GM18873 (cell line): ENCODE measurements around the gene MAD1L1.

ENCODE experiments used
- ATAC-seq: cut with Tn5 transposase; IDR thresholded peaks from one replicate; pipeline ENCODE4 v1.9.1; 2021; ENCODE audit warnings: mild to moderate bottlenecking, moderate library complexity, moderate number of reproducible peaks; ENCODE audit not compliant: unreplicated experiment, low FRiP score

The MAD1L1 gene

GRCh38 chr7:2259480-2259879, 26.7 kb upstream of the MAD1L1 start:
- ATAC-seq = no peak

- no peak for ATAC-seq
Observed at GRCh38 chr7:2258661-2259365, 26.1 kb upstream of the MAD1L1 start.

- no peak for ATAC-seq
Observed at GRCh38 chr7:2257651-2258050, 24.9 kb upstream of the MAD1L1 start.

GRCh38 chr7:2257046-2257551, 24.4 kb upstream of the MAD1L1 start:
- no peak for ATAC-seq

GRCh38 chr7:2256306-2257045, 23.7 kb upstream of the MAD1L1 start:
- no peak for ATAC-seq

GRCh38 chr7:2255145-2256139, 22.7 kb upstream of the MAD1L1 start:
- no peak for ATAC-seq

- ATAC-seq = no peak
Observed at GRCh38 chr7:2254429-2255144, 21.8 kb upstream of the MAD1L1 start.

GRCh38 chr7:2253525-2254244, 20.9 kb upstream of the MAD1L1 start:
- no peak for ATAC-seq

GRCh38 chr7:2253021-2253420, 20.3 kb upstream of the MAD1L1 start:
- no peak for ATAC-seq

GRCh38 chr7:2251841-2252771, 19.4 kb upstream of the MAD1L1 start:
- ATAC-seq = no peak

GRCh38 chr7:2251381-2251780, 18.6 kb upstream of the MAD1L1 start:
- ATAC-seq = no peak

- no peak for ATAC-seq
Observed at GRCh38 chr7:2249744-2250323, 17.1 kb upstream of the MAD1L1 start.

GRCh38 chr7:2248984-2249694, 16.4 kb upstream of the MAD1L1 start:
- no peak for ATAC-seq

- no peak for ATAC-seq
Observed at GRCh38 chr7:2247141-2247995, 14.6 kb upstream of the MAD1L1 start.

- no peak for ATAC-seq
Observed at GRCh38 chr7:2245883-2246675, 13.3 kb upstream of the MAD1L1 start.
